K562 (cell line): Measurements from ENCODE around the gene OR10G8. TPM values are rescaled to one million over a fixed set of nuclear protein-coding genes. Genes with fewer than 3 reads are reported as not detected.

Experiments used
- ATAC-seq: fragments of 200-7000 bp; cut with Tn5 transposase; 3 replicates; pipeline ENCODE4 v1.9.1; 2020; ENCODE audit warnings: moderate library complexity
- BruUV-seq: library from RNA; stranded (reverse); fragments of 400-500 nt; replicated peaks from 2 replicates; lab custom pipeline; 2021; lab: Mats Ljungman, UMichigan
- CTCF ChIA-PET: fragments of 300-600 bp; formaldehyde crosslinking; extraction: SDS; loops from one replicate; lab custom pipeline; 2021; ENCODE audit warnings: low intra/inter-chr PET ratio; lab: Yijun Ruan, JAX
- POLR2A ChIA-PET: fragments of 300-600, 350-650 bp; sonication (Branson Sonifier 250); formaldehyde crosslinking; extraction: SDS; loops from one replicate; lab custom pipeline; 2021; ENCODE audit warnings: antibody characterized with exemption, inconsistent platforms; lab: Yijun Ruan, JAX
- DNase-seq, 4 experiments: peaks; one replicate each; pipeline versions ENCODE4 v3.0.0 to v3.0.0-alpha.2; 2011 to 2018; ENCODE audit warnings: low spot score in 3 of 4, mixed read lengths in 3 of 4; ENCODE audit errors: extremely low read depth in 1 of 4
- FAIRE-seq: peaks from 2 replicates; lab custom pipeline; 2011; peaks lifted over from hg19 to GRCh38; lab: Jason Lieb, UNC
- H2AFZ ChIP-seq: 2 replicates; pipeline ENCODE4 v1.6.0; 2011; ENCODE audit warnings: low read depth, low read length, control low read depth, inconsistent platforms
- H3K27ac ChIP-seq: fragments of 200-600 bp; 3 replicates; pipeline ENCODE4 v1.8.0; 2011; ENCODE audit warnings: low read depth, mild to moderate bottlenecking, control low read depth, inconsistent platforms, low read length, moderate library complexity, mixed read lengths; ENCODE audit errors: extremely low read depth
- H3K27me3 ChIP-seq, 2 experiments: fragments of 300-600 bp in 1 of 2; 2 replicates in 1 of 2; 3 replicates in 1 of 2; pipeline versions ENCODE4 v1.6.0 to v1.8.0; 2011; ENCODE audit warnings: inconsistent platforms in 2 of 2, low read length in 2 of 2, mild to moderate bottlenecking in 1 of 2, mixed read lengths in 1 of 2, moderate library complexity in 1 of 2; ENCODE audit not compliant: control insufficient read depth in 2 of 2, insufficient read depth in 2 of 2
- H3K36me3 ChIP-seq: fragments of 300-600 bp; 3 replicates; pipeline ENCODE4 v1.8.0; 2011; ENCODE audit warnings: mild to moderate bottlenecking, low read length, inconsistent platforms; ENCODE audit not compliant: control insufficient read depth, insufficient read depth
- H3K4me1 ChIP-seq, 2 experiments: fragments of 200-600 bp in 1 of 2; replicated peaks in 1 of 2; 2 replicates in 1 of 2; 3 replicates in 1 of 2; pipeline versions ENCODE4 v1.5.1 to v1.8.0; 2011; ENCODE audit warnings: inconsistent platforms in 2 of 2, low read length in 2 of 2, mild to moderate bottlenecking in 1 of 2, mixed read lengths in 1 of 2, moderate library complexity in 1 of 2; ENCODE audit not compliant: control insufficient read depth in 2 of 2, insufficient read depth in 2 of 2
- H3K4me2 ChIP-seq: 2 replicates; pipeline ENCODE4 v1.6.1; 2011; ENCODE audit warnings: low read length, control low read depth, inconsistent platforms, mixed read lengths; ENCODE audit not compliant: insufficient read depth
- H3K4me3 ChIP-seq: fragments of 200-600 bp; sonication (generic), shearing (Covaris generic); 2 replicates; pipeline ENCODE4 v1.5.1; 2016; ENCODE audit warnings: control low read depth, inconsistent platforms
- H3K79me2 ChIP-seq: fragments of 200-600 bp; 3 replicates; pipeline ENCODE4 v1.8.0; 2011; ENCODE audit warnings: low read length, inconsistent platforms; ENCODE audit not compliant: control insufficient read depth, insufficient read depth
- H3K9ac ChIP-seq, 2 experiments: 2 replicates each; pipeline versions ENCODE4 v1.6.0 to v1.6.1; 2011; ENCODE audit warnings: low read depth in 2 of 2, low read length in 2 of 2, control low read depth in 1 of 2, inconsistent platforms in 1 of 2, mild to moderate bottlenecking in 1 of 2, mixed read lengths in 1 of 2; ENCODE audit not compliant: insufficient read depth in 1 of 2
- H3K9me1 ChIP-seq: one replicate; pipeline ENCODE4 v1.6.0; 2011; ENCODE audit warnings: inconsistent platforms, mild to moderate bottlenecking, low read length, moderate library complexity; ENCODE audit not compliant: control insufficient read depth, insufficient read depth
- H3K9me3 ChIP-seq: replicated peaks from 2 replicates; pipeline ENCODE4 v1.5.1; 2011; ENCODE audit warnings: low read depth, low read length, inconsistent platforms; ENCODE audit not compliant: control insufficient read depth, insufficient read depth
- H4K20me1 ChIP-seq: replicated peaks from 2 replicates; pipeline ENCODE4 v1.6.1; 2011; ENCODE audit warnings: low read length, inconsistent platforms, mixed read lengths; ENCODE audit not compliant: control insufficient read depth, insufficient read depth
- CREB3 ChIP-seq: fragments of 450-650 bp; conservative IDR thresholded peaks from 2 replicates; pipeline ENCODE4 v1.6.1; 2016; ENCODE audit warnings: missing genetic modification characterization, low read depth, mild to moderate bottlenecking, missing compliant biosample characterization, moderate library complexity
- CREB3L1 ChIP-seq: fragments of 450-650 bp; IDR thresholded peaks from 2 replicates; pipeline ENCODE4 v1.6.1; 2014; ENCODE audit warnings: low read depth, mild to moderate bottlenecking, moderate library complexity, borderline replicate concordance
- MBD2 ChIP-seq: sonication (generic); IDR thresholded peaks from 2 replicates; pipeline ENCODE4 v1.6.1; 2016; ENCODE audit warnings: low read depth, borderline replicate concordance
- TSHZ1 ChIP-seq: fragments of 250-450 bp; sonication (Bioruptor Pico); IDR thresholded peaks from 2 replicates; pipeline ENCODE4 v1.4.0; 2020; ENCODE audit warnings: mild to moderate bottlenecking, moderate library complexity
- ZBTB12 ChIP-seq: fragments of 250-450 bp; sonication (Bioruptor Pico); IDR thresholded peaks from 2 replicates; pipeline ENCODE4 v1.4.0; 2020
- ZBTB26 ChIP-seq: fragments of 450-650 bp; formaldehyde crosslinking; IDR thresholded peaks from 2 replicates; pipeline ENCODE4 v1.4.0; 2022; ENCODE audit warnings: missing genetic modification characterization
- ZNF197 ChIP-seq: fragments of 200-800 bp; sonication (Bioruptor generic); IDR thresholded peaks from 2 replicates; pipeline ENCODE4 v1.6.1; 2016; ENCODE audit warnings: low read depth, missing genetic modification characterization, missing compliant biosample characterization
- ZNF23 ChIP-seq: fragments of 250-450 bp; sonication (Bioruptor Pico); IDR thresholded peaks from 2 replicates; pipeline ENCODE4 v1.4.0; 2020; ENCODE audit warnings: mild to moderate bottlenecking
- WGBS: fragments of 100-300 bp; shearing (Covaris generic); methylation state at CpG from one replicate; pipeline ENCODE4 v1.1.6; 2016; ENCODE audit warnings: low coverage, mixed read lengths; ENCODE audit not compliant: insufficient coverage; ENCODE audit errors: missing lambda C conversion rate; 5-methylcytosine and 5-hydroxymethylcytosine counted together
- in situ Hi-C: fragments of 300-500 bp; cut with MboI; formaldehyde crosslinking; loops from 4 replicates; pipeline ENCODE4 v1.15.0; 2018; ENCODE audit warnings: inconsistent platforms, mixed read lengths
- intact Hi-C: fragments of 100-400 bp; cut with micrococcal nuclease; formaldehyde crosslinking; loops from 2 replicates; pipeline ENCODE4 v1.14.2; 2022
- polyA plus RNA-seq, 8 experiments: library from polyadenylated mRNA; depleted of rRNA in 4 of 8; stranded (reverse) in 5 of 8; unstranded in 3 of 8; fragments of >200 nt; fragmentation: Nextera tagmentation in 2 of 8; fragmentation: Illumina TruSeq in 1 of 8; extraction: Ambion mirVana in 2 of 8; extraction: Trizol in 1 of 8; gene quantifications; 2 replicates each; pipeline versions ENCODE4 v1.2.1 to v1.2.3, GENCODE V29; 2011 to 2014; ENCODE audit warnings: inconsistent platforms in 1 of 8, missing spikeins in 1 of 8
- total RNA-seq, 7 experiments: library from RNA; depleted of rRNA in 6 of 7; stranded (reverse); fragments of >200 nt in 6 of 7; fragmentation: Illumina TruSeq in 2 of 7; extraction: Trizol in 2 of 7; gene quantifications; 2 replicates each; pipeline versions ENCODE4 v1.2.1 to v1.2.3, GENCODE V29; 2011 to 2021; ENCODE audit warnings: low replicate concordance in 1 of 7

OR10G8 gene
- total and polyA plus RNA-seq, 9 of the 15 experiments (the other 6 are each of a cell fraction or from before 2014, with no cell fraction given), result not detected

GRCh38 chr11:124068601-124069110, 42.1 kb downstream of the OR10G8 start:
- no peak for ATAC-seq
- H3K36me3 ChIP-seq, result no peaks in the 10 kb centered on the region
- CTCF ChIA-PET, result interaction anchor here (0.5 kb wide), 1 partner anchor 469 kb away, joined by 3 read pairs; no protein-coding TSS in a partner anchor
- TF ChIP-seq CREB3L1 (no peak), CREB3 (no peak), ZNF23 (no peak), MBD2 (no peak), ZNF197 (CRISPR knock-in tag) (no peak), ZBTB12 (CRISPR knock-in tag) (no peak), ZBTB26 (CRISPR knock-in tag) (no peak), TSHZ1 (CRISPR knock-in tag) (no peak)

More at GRCh38 chr11:124068601-124069110, 42.1 kb downstream of the OR10G8 start:
- FAIRE-seq (no peak), DNase-seq (no peak)
- no TSS peak for BruUV-seq
- no peak overlapping the region for H3K4me3 ChIP-seq
- POLR2A ChIA-PET, result no interaction called here
- peaks cover 4 to 15% of the 10 kb centered on the region in 2 experiments; a peak in 4 of 5 replicates for H3K27me3 ChIP-seq
- H3K79me2 ChIP-seq, result no peaks in the 10 kb centered on the region
- in situ Hi-C loops (loop anchor here (25.0 kb wide), 2 partner anchors 519 to 794 kb away; partner anchors contain the start of gene ROBO3), intact Hi-C loops (loop anchor here (2.0 to 10.0 kb wide), 5 partner anchors 334 to 796 kb away; partner anchors contain the start of gene ROBO3)
- no peak overlapping the region for H3K9ac ChIP-seq
- no peak overlapping the region for H3K4me2 ChIP-seq
- 0% methylated on average over 4 of the region's 4 CpGs for WGBS
- no peak overlapping the region for H2AFZ ChIP-seq
- H3K4me1 ChIP-seq, result peaks cover 5 to 11% of the 10 kb centered on the region in 2 experiments; a peak in 3 of 5 replicates
- no peaks in the 10 kb centered on the region for H3K9me3 ChIP-seq
- H4K20me1 ChIP-seq, result no peaks in the 10 kb centered on the region
- H3K9me1 ChIP-seq, result no peaks in the 10 kb centered on the region
- no peak overlapping the region for H3K27ac ChIP-seq
